ENCODE measurements around the gene CDH4. TPM values are rescaled to one million over a fixed set of nuclear protein-coding genes. Genes with fewer than 3 reads are reported as not detected.

The CDH4 gene
- total RNA-seq, 1 experiment from 2014 or later, result 5.3 TPM

GRCh38 chr20:61697666-61698597 is 445.9 kb downstream of the CDH4 start (continued):
- TF ChIP-seq ATF6 (CRISPR knock-in tag; IDR thresholded peaks at IDR 0.05) (no peak), ZNF219 (CRISPR knock-in tag; IDR thresholded peaks at IDR 0.05; ENCODE audit: borderline replicate concordance) (no peak), SP1 (CRISPR knock-in tag; conservative IDR thresholded peaks at IDR 0.05) (no peak)

- peaks cover 10% of the 10 kb centered on the region for H3K27me3 Mint-ChIP-seq (ENCODE audit: low read depth)
- ChIA-PET POLR2A (no interaction called here), CTCF (no interaction called here)
- no peaks in the 10 kb centered on the region for H3K36me3 Mint-ChIP-seq
- H3K4me1 Mint-ChIP-seq, result no peaks in the 10 kb centered on the region
- ATAC-seq (no peak), DNase-seq (ENCODE audit: low spot score) (no peak)
- no peaks in the 10 kb centered on the region for H3K9me3 Mint-ChIP-seq
- no peak overlapping the region for H3K4me3 Mint-ChIP-seq
- H3K27ac Mint-ChIP-seq, result no peak overlapping the region
- TF ChIP-seq JUN (CRISPR knock-in tag; IDR thresholded peaks at IDR 0.05) (no peak), E2F1 (CRISPR knock-in tag; IDR thresholded peaks at IDR 0.05) (no peak), STAT6 (CRISPR knock-in tag; conservative IDR thresholded peaks at IDR 0.05; ENCODE audit: low read depth) (no peak)
These were observed 446.8 kb downstream of the CDH4 start for GRCh38 chr20:61698598-61699494.

GRCh38 chr20:61699495-61700374 is 447.7 kb downstream of the CDH4 start:
- no peaks in the 10 kb centered on the region for H3K36me3 Mint-ChIP-seq
- H3K4me1 Mint-ChIP-seq, result no peaks in the 10 kb centered on the region
- H3K27me3 Mint-ChIP-seq (ENCODE audit: low read depth), result peaks cover 10% of the 10 kb centered on the region
- POLR2A ChIA-PET, result no interaction called here
- CTCF ChIA-PET, result no interaction called here
- H3K27ac Mint-ChIP-seq, result 0 out of 2 replicates have a peak overlapping the region, but pooled peaks have one; percentile 60
- DNase-seq (ENCODE audit: low spot score) (no peak), ATAC-seq (no peak)
- H3K9me3 Mint-ChIP-seq, result no peaks in the 10 kb centered on the region
- no peak overlapping the region for H3K4me3 Mint-ChIP-seq
- TF ChIP-seq ESRRA (CRISPR knock-in tag; IDR thresholded peaks at IDR 0.05; ENCODE audit: borderline replicate concordance) (no peak), IRF2 (CRISPR knock-in tag; IDR thresholded peaks at IDR 0.05; ENCODE audit: borderline replicate concordance, low read depth) (no peak), SMAD3 (CRISPR knock-in tag; IDR thresholded peaks at IDR 0.05; ENCODE audit: borderline replicate concordance) (no peak), ZSCAN18 (CRISPR knock-in tag; IDR thresholded peaks at IDR 0.05) (no peak), NR1H2 (CRISPR knock-in tag; IDR thresholded peaks at IDR 0.05) (no peak), CTCF (IDR thresholded peaks at IDR 0.05) (no peak), NFATC4 (CRISPR knock-in tag; IDR thresholded peaks at IDR 0.05) (no peak), ZNF532 (CRISPR knock-in tag; IDR thresholded peaks at IDR 0.05; ENCODE audit: borderline replicate concordance) (no peak)
